Measurements from ENCODE around the gene LMAN1L.

The LMAN1L gene

GRCh38 chr15:74770211-74770903 is 42.3 kb upstream of the LMAN1L start:
- DNase-seq (ENCODE audit: low spot score): no peak
- in situ Hi-C loops (cut with MboI; ENCODE audit: low sequenced_read_pairs, unreplicated experiment): no loop called here
- TF ChIP-seq CTCF (IDR thresholded peaks at IDR 0.05; ENCODE audit: borderline replicate concordance, control extremely low read depth, extremely low read depth, insufficient read depth, missing control alignments): no peak

- DNase-seq (ENCODE audit: low spot score): no peak
- in situ Hi-C loops (cut with MboI; ENCODE audit: low sequenced_read_pairs, unreplicated experiment): no loop called here
- TF ChIP-seq CTCF (IDR thresholded peaks at IDR 0.05; ENCODE audit: borderline replicate concordance, control extremely low read depth, extremely low read depth, insufficient read depth, missing control alignments): no peak
These were observed 39.3 kb upstream of the LMAN1L start for GRCh38 chr15:74773329-74773728.

- in situ Hi-C loops (cut with MboI; ENCODE audit: low sequenced_read_pairs, unreplicated experiment): no loop called here
- no peak for DNase-seq (ENCODE audit: low spot score)
These were observed 38.8 kb upstream of the LMAN1L start for GRCh38 chr15:74773731-74774252.

GRCh38 chr15:74775132-74775562 is 37.5 kb upstream of the LMAN1L start:
- no peak for TF ChIP-seq CTCF (IDR thresholded peaks at IDR 0.05; ENCODE audit: borderline replicate concordance, control extremely low read depth, extremely low read depth, insufficient read depth, missing control alignments)
- in situ Hi-C loops (cut with MboI; ENCODE audit: low sequenced_read_pairs, unreplicated experiment): no loop called here
- DNase-seq (ENCODE audit: low spot score): peak; percentile 45

More at GRCh38 chr15:74773731-74774252, 38.8 kb upstream of the LMAN1L start:
- TF ChIP-seq CTCF (IDR thresholded peaks at IDR 0.05; ENCODE audit: borderline replicate concordance, control extremely low read depth, extremely low read depth, insufficient read depth, missing control alignments): no peak

GRCh38 chr15:74775894-74776293 is 36.7 kb upstream of the LMAN1L start:
- TF ChIP-seq CTCF (IDR thresholded peaks at IDR 0.05; ENCODE audit: borderline replicate concordance, control extremely low read depth, extremely low read depth, insufficient read depth, missing control alignments): no peak
- no peak for DNase-seq (ENCODE audit: low spot score)
- in situ Hi-C loops (cut with MboI; ENCODE audit: low sequenced_read_pairs, unreplicated experiment): no loop called here

- DNase-seq (ENCODE audit: low spot score): peak; percentile 83
- no peak for TF ChIP-seq CTCF (IDR thresholded peaks at IDR 0.05; ENCODE audit: borderline replicate concordance, control extremely low read depth, extremely low read depth, insufficient read depth, missing control alignments)
- in situ Hi-C loops (cut with MboI; ENCODE audit: low sequenced_read_pairs, unreplicated experiment): no loop called here
These were observed 35.5 kb upstream of the LMAN1L start for GRCh38 chr15:74776821-74777768.

All from GM13976 (cell line).